GM19467 (cell line): ENCODE measurements around the gene ST7.
A peak's percentile ranks its signal among the peaks of the same experiment; 100 is the strongest.
"Not testable (repeated sequence)": the region's sequence is repeated elsewhere in the genome, so short reads cannot be mapped to it uniquely, and the experiment has no call there.

ENCODE experiments used
- ATAC-seq: cut with Tn5 transposase; IDR thresholded peaks from one replicate; pipeline ENCODE4 v1.9.1; 2021; ENCODE audit warnings: mild to moderate bottlenecking, moderate library complexity; ENCODE audit not compliant: unreplicated experiment

The ST7 gene

GRCh38 chr7:116950889-116951351 lies 2.4 kb upstream of the ST7 start:
- ATAC-seq, result no peak

GRCh38 chr7:116951366-116952292 lies 1.7 kb upstream of the ST7 start:
- ATAC-seq, result no peak

DNA sequence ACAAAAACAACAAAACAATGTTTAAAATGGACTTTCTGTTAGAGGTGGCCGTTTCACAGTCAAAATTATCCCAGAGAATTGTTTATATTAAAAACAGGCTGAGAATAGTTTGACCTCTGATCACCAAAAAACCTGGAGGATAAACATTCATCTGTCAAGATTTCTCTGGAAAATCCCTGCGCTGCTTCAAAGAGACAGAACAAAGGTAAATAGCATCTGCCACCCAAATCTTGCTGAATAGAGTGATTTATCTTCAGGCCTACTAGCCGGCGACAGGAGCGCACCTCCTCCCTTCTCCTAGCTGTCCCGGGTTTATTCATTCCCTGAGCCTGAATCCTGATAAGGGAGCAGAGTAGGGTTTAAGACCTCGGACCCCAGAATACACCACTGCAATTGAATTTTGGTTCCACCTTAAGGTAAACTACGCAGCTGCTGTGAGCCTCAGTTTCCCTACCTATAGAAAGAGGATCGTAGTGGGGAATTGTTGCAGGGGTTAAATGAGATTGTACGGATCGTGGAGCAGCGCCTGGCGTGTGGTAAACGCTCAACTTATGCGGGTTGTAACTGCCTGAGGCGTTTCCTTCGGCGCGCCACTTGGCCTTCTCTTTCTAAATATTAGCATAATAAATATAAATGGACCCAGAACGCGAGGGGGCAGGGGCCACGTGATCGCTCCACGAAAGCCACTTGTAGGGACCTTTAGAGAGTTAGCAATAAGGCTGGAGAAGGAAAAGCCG lies 498 bp upstream of the ST7 start:
- no peak for ATAC-seq

DNA sequence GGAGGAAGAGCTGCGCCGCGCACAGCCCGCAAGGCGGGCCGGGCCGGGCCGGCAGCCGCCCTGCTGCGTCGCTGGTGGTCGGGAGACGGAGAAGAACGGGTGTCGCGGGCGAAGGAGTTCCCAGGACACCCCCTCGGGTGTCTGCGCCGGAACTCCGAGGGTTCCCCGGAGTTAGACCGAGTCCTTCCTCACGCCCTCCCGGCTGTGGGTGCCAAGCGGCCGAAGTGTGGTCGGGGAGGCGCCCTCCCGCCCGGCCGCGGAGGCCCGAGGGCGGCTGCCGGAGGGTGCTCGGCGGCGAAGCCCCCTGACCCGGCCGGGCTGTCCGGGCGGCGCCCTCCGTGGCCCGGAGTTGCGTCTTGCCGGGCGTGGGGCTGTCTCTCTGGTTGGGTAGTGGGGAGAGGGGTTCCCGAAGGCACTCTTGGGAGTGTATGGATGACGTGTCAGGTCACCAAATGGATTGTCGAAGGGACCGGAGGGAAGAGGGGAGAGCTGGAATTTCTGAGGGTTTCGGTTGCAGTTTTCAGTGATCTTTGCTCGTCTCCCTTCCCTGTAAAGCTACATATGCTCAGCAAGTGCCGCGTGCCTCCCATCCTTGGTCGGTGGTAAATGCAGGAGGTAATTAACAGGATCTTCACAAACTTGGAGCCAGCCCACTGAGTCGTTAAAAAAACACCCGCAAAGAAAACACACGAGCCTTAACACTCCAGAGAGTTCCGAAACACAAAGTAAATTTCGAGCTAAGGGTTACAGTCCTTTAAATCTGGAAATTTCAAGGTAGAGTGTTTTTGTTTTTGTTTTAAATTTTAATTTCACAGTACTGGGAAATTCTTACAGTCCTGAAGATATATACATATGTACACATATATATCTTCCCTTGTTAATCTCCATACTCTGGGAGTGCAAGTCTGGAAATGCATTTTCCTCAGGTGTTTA lies 871 bp downstream of the ST7 start:
- peak; percentile 21 for ATAC-seq

- ATAC-seq, result no peak
These were observed 2.0 kb downstream of the ST7 start for GRCh38 chr7:116955340-116955739.

DNA sequence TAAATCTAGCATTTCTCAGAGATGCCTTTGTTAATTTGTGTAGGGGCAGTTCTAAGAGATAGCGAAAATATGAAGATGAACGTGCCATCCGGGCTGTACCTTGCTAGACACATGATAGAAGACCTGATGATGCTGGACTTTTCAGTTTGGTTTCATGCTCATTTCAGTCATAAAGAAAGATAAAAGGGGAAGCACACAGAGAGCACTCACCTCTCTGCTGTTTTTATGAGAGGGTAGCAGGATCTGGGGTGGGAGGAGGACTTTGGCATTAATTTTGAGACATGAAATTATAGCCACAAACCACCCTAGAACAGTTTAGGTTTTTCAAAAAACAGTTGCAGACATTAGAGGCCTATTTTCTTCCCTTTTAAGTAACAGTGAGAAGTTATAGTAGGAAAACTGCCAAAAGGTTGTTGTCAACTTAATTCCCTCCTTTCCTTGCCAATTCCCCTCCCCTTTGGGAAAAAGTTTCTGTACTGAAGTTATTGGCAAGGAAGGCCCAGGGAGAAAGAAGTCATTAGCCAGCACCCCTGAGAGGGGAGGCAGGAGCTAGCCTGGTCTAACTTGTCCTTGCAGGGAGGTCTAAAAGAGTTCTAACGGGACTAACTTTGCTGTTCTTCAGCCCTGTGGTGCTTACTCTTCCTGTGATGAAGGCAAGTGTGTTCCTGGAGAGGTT lies 2.6 kb downstream of the ST7 start:
- peak; percentile 60 for ATAC-seq

- ATAC-seq, result no peak
These were observed 3.1 kb downstream of the ST7 start for GRCh38 chr7:116956477-116956804.

DNA sequence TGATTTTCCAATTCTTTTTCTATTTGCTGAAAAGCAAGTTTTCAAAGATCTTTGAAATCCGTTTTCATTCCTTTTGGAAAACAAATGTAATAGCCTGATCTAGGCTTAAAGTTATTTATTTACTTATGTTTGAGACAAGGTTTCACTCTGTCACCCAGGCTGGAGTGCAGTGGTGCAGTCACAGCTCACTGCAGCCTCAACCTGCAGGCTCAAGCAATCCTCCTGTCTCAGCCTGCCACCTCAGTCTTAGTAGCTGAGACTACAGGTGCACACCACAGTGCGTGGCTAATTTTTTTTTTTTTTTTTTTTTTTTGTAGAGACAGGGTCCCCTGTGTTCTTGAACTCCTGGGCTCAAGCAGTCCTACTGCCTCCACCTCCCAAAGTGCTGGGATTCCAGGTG lies 4.6 kb downstream of the ST7 start:
- peak; percentile 39 for ATAC-seq

DNA sequence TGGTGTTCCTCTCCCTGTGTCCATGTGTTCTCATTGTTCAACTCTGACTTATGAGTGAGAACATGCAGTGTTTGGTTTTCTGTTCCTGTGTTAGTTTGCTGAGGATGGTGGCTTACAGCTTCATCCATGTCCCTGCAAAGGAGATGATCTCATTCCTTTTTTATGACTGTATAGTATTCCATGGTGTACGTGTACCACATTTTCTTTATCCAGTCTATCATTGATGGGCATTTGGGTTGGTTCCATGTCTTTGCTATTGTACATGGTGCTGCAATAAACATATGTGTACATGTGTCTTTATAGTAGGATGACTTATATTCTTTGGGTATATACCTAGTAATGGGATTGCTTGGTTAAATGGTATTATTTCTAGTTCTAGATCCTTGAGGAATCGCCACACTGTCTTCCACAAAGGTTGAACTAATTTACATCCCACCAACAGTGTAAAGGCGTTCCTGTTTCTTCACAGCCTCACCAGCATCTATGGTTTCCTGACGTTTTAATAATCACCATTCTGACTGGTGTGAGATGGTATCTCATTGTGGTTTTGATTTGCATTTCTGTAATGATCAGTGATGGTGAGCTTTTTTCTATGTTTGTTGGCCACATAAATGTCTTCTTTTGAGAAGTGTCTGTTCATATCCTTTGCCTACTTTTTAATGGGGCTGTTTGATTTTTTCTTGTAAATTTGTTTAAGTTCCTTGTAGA lies 8.8 kb downstream of the ST7 start:
- ATAC-seq, result not testable (repeated sequence)

DNA sequence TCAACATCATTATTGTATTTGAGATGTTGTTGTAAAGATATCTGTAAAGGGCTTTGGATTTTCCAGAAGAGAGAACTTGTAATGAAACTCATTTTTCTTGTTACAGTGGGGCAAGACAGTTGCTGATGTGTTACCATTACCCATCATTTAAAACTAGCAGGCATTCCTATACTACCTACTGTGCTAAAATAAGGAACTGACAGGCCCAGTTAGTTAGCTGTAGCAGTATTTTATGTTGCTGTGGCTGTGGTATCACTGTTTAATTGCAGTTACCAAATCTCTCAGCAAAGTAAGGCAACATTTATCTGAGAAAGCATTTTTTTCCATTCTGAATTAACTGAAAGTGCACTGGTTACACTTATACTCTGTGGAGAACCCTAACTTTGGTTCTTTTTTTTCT lies 9.9 kb downstream of the ST7 start:
- no peak for ATAC-seq

- ATAC-seq, result no peak
These were observed 13.3 kb downstream of the ST7 start for GRCh38 chr7:116966601-116967000.

- ATAC-seq, result no peak
These were observed 14.1 kb downstream of the ST7 start for GRCh38 chr7:116967254-116967922.

DNA sequence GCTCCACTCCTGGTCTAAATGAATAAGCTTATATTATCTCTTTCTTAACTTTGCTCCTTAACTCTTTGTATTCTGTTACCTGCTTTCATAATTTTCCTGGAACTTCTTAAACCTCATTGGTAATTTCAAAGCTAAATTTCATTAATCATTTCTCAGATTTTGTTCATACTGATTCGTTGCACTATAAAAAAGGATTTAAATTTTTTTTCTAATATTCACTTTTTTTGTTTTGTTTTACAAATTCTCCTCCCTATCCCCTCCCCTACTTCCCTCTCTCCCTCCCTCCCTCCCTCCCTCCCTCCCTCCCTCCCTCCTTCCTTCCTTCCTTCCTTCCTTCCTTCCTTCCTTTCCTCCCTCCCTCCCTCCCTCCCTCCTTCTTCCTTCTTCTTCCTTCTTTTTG lies 14.7 kb downstream of the ST7 start:
- no peak for ATAC-seq

DNA sequence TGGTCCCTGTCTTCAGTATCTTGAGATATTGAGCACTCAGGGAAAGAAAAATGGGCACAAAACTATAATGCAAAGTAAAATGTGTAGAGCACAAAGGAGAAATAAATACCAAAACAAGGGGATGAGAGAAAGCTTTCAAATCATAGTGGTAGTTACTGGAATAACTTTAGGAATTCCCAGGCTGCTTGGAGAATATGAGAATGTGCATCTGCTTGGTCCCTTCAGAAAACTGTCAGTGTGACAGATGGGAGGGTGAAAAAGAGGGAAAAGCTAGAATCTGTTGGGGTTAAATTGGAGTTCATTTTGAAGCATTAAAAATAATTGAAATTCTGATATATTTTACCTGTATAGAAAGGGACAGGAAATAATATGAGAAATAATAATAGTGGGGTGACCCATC lies 15.3 kb downstream of the ST7 start:
- no peak for ATAC-seq

- no peak for ATAC-seq
These were observed 16.1 kb downstream of the ST7 start for GRCh38 chr7:116969371-116969902.

DNA sequence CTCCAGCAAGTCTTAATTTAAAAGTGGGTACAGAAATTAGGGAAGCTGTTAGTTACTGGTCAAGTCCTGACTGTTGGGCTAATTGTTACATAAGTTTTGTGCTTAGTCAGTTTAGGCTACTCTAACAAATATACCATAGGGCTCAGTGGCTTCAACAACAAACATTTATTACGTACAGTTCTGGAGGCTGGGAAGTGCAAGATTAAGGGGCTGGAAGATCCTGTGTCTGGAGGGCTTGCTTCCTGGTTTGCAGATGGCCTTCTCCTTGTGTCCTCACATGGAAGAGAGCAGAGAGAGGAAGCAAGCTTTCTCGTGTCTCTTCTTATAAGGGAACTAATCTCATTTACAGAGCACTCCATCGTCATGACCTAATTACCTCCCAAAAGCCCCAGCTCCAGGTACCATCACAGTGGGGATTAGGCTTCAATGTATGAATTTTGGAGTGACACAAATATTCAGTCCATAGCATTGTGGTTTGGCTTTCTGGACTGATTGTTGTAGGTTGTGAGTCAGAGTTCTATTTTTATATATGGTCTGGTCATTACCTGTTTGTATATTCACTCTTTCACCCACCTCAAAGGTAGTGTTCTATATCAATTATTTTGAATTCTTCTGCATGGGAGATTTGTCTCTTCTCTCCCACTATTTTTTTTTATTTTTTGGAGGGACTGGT lies 17.1 kb downstream of the ST7 start:
- no peak for ATAC-seq

GRCh38 chr7:116971153-116971552 lies 17.9 kb downstream of the ST7 start:
- ATAC-seq, result not testable (repeated sequence)

- ATAC-seq, result no peak
These were observed 18.6 kb downstream of the ST7 start for GRCh38 chr7:116971869-116972268.
